Measurements from ENCODE around the gene SETD2. TPM values are rescaled to one million over a fixed set of nuclear protein-coding genes. Genes with fewer than 3 reads are reported as not detected.

Gene SETD2
- total RNA-seq, 3 donors from 2014 or later (not counting 1 experiment from before 2014, with no cell fraction given), result 86.5 to 104 (median 95.9) TPM

GRCh38 chr3:46995901-46996562 is 167.9 kb downstream of the SETD2 start:
- no peak for TF ChIP-seq CTCF (IDR thresholded peaks at IDR 0.05)
- no peak for ATAC-seq
- Mint-ChIP-seq H3K27me3 (ENCODE audit: low read depth in 2 of 2) (no peaks in the 10 kb centered on the region), H3K4me1 (peaks cover 22 to 43% of the 10 kb centered on the region in 2 donors), H3K36me3 (no peaks in the 10 kb centered on the region), H3K27ac (no peak overlapping the region), H3K4me3 (no peak overlapping the region), H3K9me3 (no peaks in the 10 kb centered on the region)
- peaks cover 92% of the 10 kb centered on the region for H3K36me3 ChIP-seq (ENCODE audit: control insufficient read depth, insufficient read depth, low read length)
- H3K4me1 ChIP-seq (ENCODE audit: control insufficient read depth, insufficient read depth, low read length), result peaks cover 38% of the 10 kb centered on the region
- no peak overlapping the region for H3K4me3 ChIP-seq (ENCODE audit: low read length)
- no peak for DNase-seq
- H3K9me3 ChIP-seq (ENCODE audit: control insufficient read depth, insufficient read depth, low read length), result no peaks in the 10 kb centered on the region
- H3K27me3 ChIP-seq (ENCODE audit: control insufficient read depth, insufficient read depth, low read length), result no peaks in the 10 kb centered on the region
- no peak overlapping the region for H3K27ac ChIP-seq (ENCODE audit: low read length)
- intact Hi-C loops (cut with micrococcal nuclease), result loop anchor here (1.0 kb wide), 1 partner anchor 73 kb away; no protein-coding TSS in a partner anchor
- WGBS (ENCODE audit: insufficient coverage), result 94% methylated on average over 22 of the region's 22 CpGs

GRCh38 chr3:46994801-46995731 is 168.8 kb downstream of the SETD2 start:
- no peak for ATAC-seq
- Histone ChIP-seq H3K27me3 (ENCODE audit: control insufficient read depth, insufficient read depth, low read length) (no peaks in the 10 kb centered on the region), H3K36me3 (ENCODE audit: control insufficient read depth, insufficient read depth, low read length) (peaks cover 92% of the 10 kb centered on the region), H3K4me3 (ENCODE audit: low read length) (no peak overlapping the region), H3K4me1 (ENCODE audit: control insufficient read depth, insufficient read depth, low read length) (peaks cover 39% of the 10 kb centered on the region), H3K27ac (ENCODE audit: low read length) (no peak overlapping the region), H3K9me3 (ENCODE audit: control insufficient read depth, insufficient read depth, low read length) (no peaks in the 10 kb centered on the region)
- H3K27ac Mint-ChIP-seq, result no peak overlapping the region
- no peaks in the 10 kb centered on the region for H3K9me3 Mint-ChIP-seq
- H3K4me1 Mint-ChIP-seq, result peaks cover 15 to 43% of the 10 kb centered on the region in 2 donors
- 95% methylated on average over 29 of the region's 29 CpGs for WGBS (ENCODE audit: insufficient coverage)
- no peak for DNase-seq
- no peak overlapping the region for H3K4me3 Mint-ChIP-seq
- no peak for TF ChIP-seq CTCF (IDR thresholded peaks at IDR 0.05)
- intact Hi-C loops (cut with micrococcal nuclease), result no loop called here
- H3K36me3 Mint-ChIP-seq, result no peaks in the 10 kb centered on the region
- no peaks in the 10 kb centered on the region for H3K27me3 Mint-ChIP-seq (ENCODE audit: low read depth in 2 of 2)

- Mint-ChIP-seq H3K4me1 (peaks cover 16 to 50% of the 10 kb centered on the region in 2 donors), H3K36me3 (no peaks in the 10 kb centered on the region)
- intact Hi-C loops (cut with micrococcal nuclease), result no loop called here
Observed at GRCh38 chr3:46993986-46994385, 169.9 kb downstream of the SETD2 start.

More at GRCh38 chr3:46993986-46994385, 169.9 kb downstream of the SETD2 start:
- Mint-ChIP-seq H3K9me3 (no peaks in the 10 kb centered on the region), H3K27me3 (ENCODE audit: low read depth in 2 of 2) (no peaks in the 10 kb centered on the region), H3K27ac (no peak overlapping the region), H3K4me3 (no peak overlapping the region)
- 95% methylated on average over 7 of the region's 7 CpGs for WGBS (ENCODE audit: insufficient coverage)
- Histone ChIP-seq H3K4me1 (ENCODE audit: control insufficient read depth, insufficient read depth, low read length) (peaks cover 49% of the 10 kb centered on the region), H3K36me3 (ENCODE audit: control insufficient read depth, insufficient read depth, low read length) (peaks cover 91% of the 10 kb centered on the region), H3K27me3 (ENCODE audit: control insufficient read depth, insufficient read depth, low read length) (no peaks in the 10 kb centered on the region), H3K9me3 (ENCODE audit: control insufficient read depth, insufficient read depth, low read length) (no peaks in the 10 kb centered on the region), H3K4me3 (ENCODE audit: low read length) (no peak overlapping the region), H3K27ac (ENCODE audit: low read length) (no peak overlapping the region)
- DNase-seq (no peak), ATAC-seq (no peak)
- TF ChIP-seq CTCF (IDR thresholded peaks at IDR 0.05), result no peak

Measured in natural killer cell (primary cell).